Lung (tissue), 12 donors: ENCODE data around the gene ASB6. TPM values are rescaled to one million over a fixed set of nuclear protein-coding genes. Genes with fewer than 3 reads are reported as not detected.

Experiments
- ATAC-seq: fragments of 200-7000 bp; cut with Tn5 transposase; one replicate; pipeline ENCODE4 v1.9.1; 2020; ENCODE audit warnings: moderate number of reproducible peaks; ENCODE audit not compliant: insufficient read depth, low FRiP score
- DNase-seq, 3 donors: peaks; one replicate each; pipeline ENCODE4 v3.0.0-alpha.2; 2013 to 2017
- H3K27ac ChIP-seq, 2 donors: one replicate each; pipeline ENCODE4 v1.5.1; 2013; ENCODE audit warnings: mild to moderate bottlenecking in 2 of 2, moderate library complexity in 2 of 2, control low read depth in 1 of 2, inconsistent platforms in 1 of 2, low read depth in 1 of 2, low read length in 1 of 2
- H3K27me3 ChIP-seq, 3 donors: one replicate each; pipeline ENCODE4 v1.5.1; 2013; ENCODE audit warnings: low read length in 2 of 3; ENCODE audit not compliant: control insufficient read depth in 3 of 3, insufficient read depth in 3 of 3
- H3K36me3 ChIP-seq, 4 donors: one replicate each; pipeline ENCODE4 v1.5.1; 2013; ENCODE audit warnings: low read length in 4 of 4, mild to moderate bottlenecking in 1 of 4, moderate library complexity in 1 of 4; ENCODE audit not compliant: control insufficient read depth in 4 of 4, insufficient read depth in 4 of 4
- H3K4me1 ChIP-seq, 5 donors: one replicate each; pipeline ENCODE4 v1.5.1; 2013; ENCODE audit warnings: low read length in 5 of 5, mild to moderate bottlenecking in 2 of 5, moderate library complexity in 1 of 5; ENCODE audit not compliant: control insufficient read depth in 5 of 5, insufficient read depth in 5 of 5
- H3K4me3 ChIP-seq: one replicate; pipeline ENCODE4 v1.5.1; 2013; ENCODE audit warnings: mild to moderate bottlenecking, control low read depth, moderate library complexity
- H3K9ac ChIP-seq, 2 donors: one replicate each; pipeline ENCODE4 v1.5.1; 2013; ENCODE audit warnings: low read length in 2 of 2, control low read depth in 1 of 2; ENCODE audit not compliant: insufficient read depth in 1 of 2
- H3K9me3 ChIP-seq, 4 donors: one replicate each; pipeline ENCODE4 v1.5.1; 2013; ENCODE audit warnings: low read length in 3 of 4, mild to moderate bottlenecking in 1 of 4, moderate library complexity in 1 of 4; ENCODE audit not compliant: control insufficient read depth in 4 of 4, insufficient read depth in 3 of 4
- WGBS, 2 donors: extraction: QIAGEN DNeasy Blood & Tissue Kit; methylation state at CpG; one replicate each; pipeline ENCODE4 v1.1.7; 2013; 5-methylcytosine and 5-hydroxymethylcytosine counted together
- polyA plus RNA-seq, 2 donors: library from polyadenylated mRNA; stranded (reverse); fragments of 200-250 nt; gene quantifications; one replicate each; pipeline ENCODE4 v1.2.1, GENCODE V29; 2013
- total RNA-seq, 2 donors: library from RNA; depleted of rRNA in 1 of 2; stranded (reverse); fragments of >200 nt in 1 of 2; gene quantifications; one replicate each; pipeline ENCODE4 v1.2.1, GENCODE V29; 2014 to 2021
- TF ChIP-seq, protein P1 (sequence below): IDR thresholded peaks from 2 replicates; pipeline ENCODE4 v1.5.1; 2012; ENCODE audit warnings: mild to moderate bottlenecking; ENCODE audit errors: control extremely low read depth, extremely low read depth
- donor health status: control.
- donor health status: control.
- donor health status: Bipolar disorder and iron deficiency.
- donor health status: healthy.
- donor health status: DM: yes; HTN: yes; CAD: no.

Gene ASB6
- total and polyA plus RNA-seq, 4 donors: 11.8 to 19.5 (median 16.1) TPM

DNA sequence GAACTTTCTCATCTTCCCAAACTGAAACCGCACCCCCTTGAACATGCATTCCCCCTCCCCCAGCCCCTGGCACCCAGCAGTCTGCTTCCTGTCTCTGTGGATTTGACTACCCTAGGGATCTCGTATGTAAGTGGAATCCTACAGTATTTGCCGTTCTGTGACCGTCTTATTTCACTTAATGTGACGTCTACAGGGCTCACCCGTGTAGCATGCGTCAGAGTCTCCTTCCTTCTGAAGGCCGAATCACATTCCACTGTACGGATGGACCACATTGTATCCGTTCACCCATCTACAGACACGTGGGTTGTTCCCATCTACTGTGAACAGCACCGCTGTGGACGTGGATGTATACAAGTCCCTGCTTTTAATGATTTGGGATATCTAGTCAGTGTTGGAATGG, 28.0 kb upstream of the ASB6 start:
- no peak overlapping the region for H3K9ac ChIP-seq
- no peaks in the 10 kb centered on the region for H3K9me3 ChIP-seq
- H3K27me3 ChIP-seq: peaks cover 5 to 23% (median 10%) of the 10 kb centered on the region in 3 donors
- no peak for DNase-seq
- no peak for ATAC-seq
- H3K4me3 ChIP-seq: no peak overlapping the region
- peaks cover 0 to 6% (median 0%) of the 10 kb centered on the region in 5 donors for H3K4me1 ChIP-seq
- no peak overlapping the region for H3K27ac ChIP-seq
- WGBS, 2 donors: 83 to 90% methylated on average over 13 of the region's 13 CpGs
- TF ChIP-seq, protein P1, sequence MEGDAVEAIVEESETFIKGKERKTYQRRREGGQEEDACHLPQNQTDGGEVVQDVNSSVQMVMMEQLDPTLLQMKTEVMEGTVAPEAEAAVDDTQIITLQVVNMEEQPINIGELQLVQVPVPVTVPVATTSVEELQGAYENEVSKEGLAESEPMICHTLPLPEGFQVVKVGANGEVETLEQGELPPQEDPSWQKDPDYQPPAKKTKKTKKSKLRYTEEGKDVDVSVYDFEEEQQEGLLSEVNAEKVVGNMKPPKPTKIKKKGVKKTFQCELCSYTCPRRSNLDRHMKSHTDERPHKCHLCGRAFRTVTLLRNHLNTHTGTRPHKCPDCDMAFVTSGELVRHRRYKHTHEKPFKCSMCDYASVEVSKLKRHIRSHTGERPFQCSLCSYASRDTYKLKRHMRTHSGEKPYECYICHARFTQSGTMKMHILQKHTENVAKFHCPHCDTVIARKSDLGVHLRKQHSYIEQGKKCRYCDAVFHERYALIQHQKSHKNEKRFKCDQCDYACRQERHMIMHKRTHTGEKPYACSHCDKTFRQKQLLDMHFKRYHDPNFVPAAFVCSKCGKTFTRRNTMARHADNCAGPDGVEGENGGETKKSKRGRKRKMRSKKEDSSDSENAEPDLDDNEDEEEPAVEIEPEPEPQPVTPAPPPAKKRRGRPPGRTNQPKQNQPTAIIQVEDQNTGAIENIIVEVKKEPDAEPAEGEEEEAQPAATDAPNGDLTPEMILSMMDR: no peak
- H3K36me3 ChIP-seq: no peaks in the 10 kb centered on the region

GRCh38 chr9:129669141-129669718, 27.3 kb upstream of the ASB6 start:
- H3K4me1 ChIP-seq: peaks cover 0 to 6% (median 0%) of the 10 kb centered on the region in 5 donors
- TF ChIP-seq, protein P1: no peak
- peaks cover 5 to 27% (median 13%) of the 10 kb centered on the region in 3 donors for H3K27me3 ChIP-seq
- no peak overlapping the region for H3K9ac ChIP-seq
- no peak overlapping the region for H3K27ac ChIP-seq
- H3K9me3 ChIP-seq: no peaks in the 10 kb centered on the region
- H3K4me3 ChIP-seq: no peak overlapping the region
- WGBS, 2 donors: 53 to 59% methylated on average over 17 of the region's 17 CpGs
- ATAC-seq (no peak), DNase-seq (no peak)
- no peaks in the 10 kb centered on the region for H3K36me3 ChIP-seq

- Histone ChIP-seq H3K9me3 (no peaks in the 10 kb centered on the region), H3K27ac (no peak overlapping the region), H3K4me1 (peaks cover 0 to 6% (median 0%) of the 10 kb centered on the region in 5 donors), H3K4me3 (no peak overlapping the region), H3K27me3 (peaks cover 5 to 31% (median 13%) of the 10 kb centered on the region in 3 donors), H3K36me3 (no peaks in the 10 kb centered on the region), H3K9ac (no peak overlapping the region)
- DNase-seq: no peak
- TF ChIP-seq, protein P1: no peak
- WGBS, 2 donors: 83 to 88% methylated on average over 9 of the region's 9 CpGs
- ATAC-seq: no peak
Observed at GRCh38 chr9:129667850-129668249, 25.9 kb upstream of the ASB6 start.

DNA sequence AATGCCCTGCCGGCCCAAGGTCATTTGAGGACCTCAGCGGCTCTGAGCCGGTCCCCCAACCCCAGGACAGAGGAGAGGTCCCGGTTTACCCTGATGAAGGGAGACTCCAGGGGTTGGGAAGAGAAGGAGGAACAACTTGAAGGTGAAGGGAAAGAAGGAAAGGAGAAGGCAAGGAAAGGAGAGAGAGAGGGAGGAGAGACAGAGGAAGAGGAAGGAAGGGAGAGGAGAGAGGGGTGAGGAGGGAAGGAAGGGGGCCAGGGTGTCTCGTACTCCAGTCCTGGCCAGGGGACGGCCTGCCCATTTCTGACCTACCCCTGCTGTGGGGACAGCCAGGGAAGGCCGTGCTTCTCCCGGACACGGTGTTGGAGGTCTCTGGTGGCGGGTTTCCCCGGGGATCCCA, 25.4 kb upstream of the ASB6 start:
- Histone ChIP-seq H3K27me3 (peaks cover 5 to 31% (median 13%) of the 10 kb centered on the region in 3 donors), H3K4me1 (peaks cover 0 to 6% (median 0%) of the 10 kb centered on the region in 5 donors), H3K27ac (no peak overlapping the region), H3K9me3 (no peaks in the 10 kb centered on the region), H3K4me3 (no peak overlapping the region), H3K9ac (no peak overlapping the region), H3K36me3 (no peaks in the 10 kb centered on the region)
- no peak for DNase-seq
- TF ChIP-seq, protein P1: no peak
- 71 to 80% methylated on average over 11 of the region's 11 CpGs for WGBS, 2 donors
- ATAC-seq: no peak
